ENCODE results near the gene EIF5A. TPM values are rescaled to one million over a fixed set of nuclear protein-coding genes. Genes with fewer than 3 reads are reported as not detected.

EIF5A gene
- total RNA-seq, 1 experiment from 2014 or later = 1,140 TPM

DNA sequence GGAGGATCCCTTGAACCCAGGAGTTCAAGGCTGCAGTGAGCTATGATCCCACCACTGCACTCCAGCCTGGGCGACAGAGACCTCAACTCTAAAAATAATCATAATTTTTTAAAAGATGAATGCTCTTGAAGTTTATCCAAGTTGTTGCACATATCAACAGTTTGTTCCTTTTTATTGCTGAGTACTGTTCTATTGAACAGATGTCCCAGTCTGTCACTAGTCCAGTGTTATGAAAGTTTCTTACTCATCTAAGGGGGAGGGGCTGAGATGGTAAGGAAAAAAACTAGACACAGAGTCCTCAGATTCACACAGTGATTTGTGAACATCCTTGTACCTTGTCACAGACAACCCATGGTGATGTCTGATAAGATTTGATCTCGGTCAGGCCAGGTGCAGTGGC lies 32.8 kb downstream of the EIF5A start:
- H3K9me2 ChIP-seq (replicated peaks; ENCODE audit: low read length) = no peaks in the 10 kb centered on the region
- H3K27ac ChIP-seq (ENCODE audit: low read length) = no peak overlapping the region
- H4K20me1 ChIP-seq (ENCODE audit: low read length) = no peaks in the 10 kb centered on the region
- H3K4me2 ChIP-seq (ENCODE audit: low read length) = no peak overlapping the region
- peak; percentile 19 for DNase-seq
- POLR2A ChIA-PET (ENCODE audit: unreplicated experiment) = no interaction called here
- intact Hi-C loops (cut with micrococcal nuclease) = no loop called here
- no peaks in the 10 kb centered on the region for H3K4me1 ChIP-seq (ENCODE audit: insufficient read depth, low read length)
- no peak overlapping the region for H3K4me3 ChIP-seq (ENCODE audit: low read length)
- H2AFZ ChIP-seq (ENCODE audit: low read length) = no peak overlapping the region
- H3K9ac ChIP-seq (ENCODE audit: low read length) = no peak overlapping the region
- ATAC-seq = no peak
- TF ChIP-seq, protein P1, sequence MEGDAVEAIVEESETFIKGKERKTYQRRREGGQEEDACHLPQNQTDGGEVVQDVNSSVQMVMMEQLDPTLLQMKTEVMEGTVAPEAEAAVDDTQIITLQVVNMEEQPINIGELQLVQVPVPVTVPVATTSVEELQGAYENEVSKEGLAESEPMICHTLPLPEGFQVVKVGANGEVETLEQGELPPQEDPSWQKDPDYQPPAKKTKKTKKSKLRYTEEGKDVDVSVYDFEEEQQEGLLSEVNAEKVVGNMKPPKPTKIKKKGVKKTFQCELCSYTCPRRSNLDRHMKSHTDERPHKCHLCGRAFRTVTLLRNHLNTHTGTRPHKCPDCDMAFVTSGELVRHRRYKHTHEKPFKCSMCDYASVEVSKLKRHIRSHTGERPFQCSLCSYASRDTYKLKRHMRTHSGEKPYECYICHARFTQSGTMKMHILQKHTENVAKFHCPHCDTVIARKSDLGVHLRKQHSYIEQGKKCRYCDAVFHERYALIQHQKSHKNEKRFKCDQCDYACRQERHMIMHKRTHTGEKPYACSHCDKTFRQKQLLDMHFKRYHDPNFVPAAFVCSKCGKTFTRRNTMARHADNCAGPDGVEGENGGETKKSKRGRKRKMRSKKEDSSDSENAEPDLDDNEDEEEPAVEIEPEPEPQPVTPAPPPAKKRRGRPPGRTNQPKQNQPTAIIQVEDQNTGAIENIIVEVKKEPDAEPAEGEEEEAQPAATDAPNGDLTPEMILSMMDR (conservative IDR thresholded peaks at IDR 0.05; ENCODE audit: low read depth, low read length) = no peak
- TF ChIP-seq EZH2 (IDR thresholded peaks at IDR 0.05; ENCODE audit: low read length, unreplicated experiment) = no peak
- no peak for TF ChIP-seq EZH2phosphoT487 (IDR thresholded peaks at IDR 0.05; ENCODE audit: borderline replicate concordance, low read length)
- H3K9me3 ChIP-seq (ENCODE audit: low read length) = no peaks in the 10 kb centered on the region
- CTCF ChIA-PET = no interaction called here
- no TSS peak for BruUV-seq (replicated peaks)
- H3K27me3 ChIP-seq (ENCODE audit: low read length) = no peaks in the 10 kb centered on the region
- H3K36me3 ChIP-seq (ENCODE audit: low read depth, low read length) = no peaks in the 10 kb centered on the region
- H3K79me2 ChIP-seq (ENCODE audit: low read length) = no peaks in the 10 kb centered on the region
- no peaks in the 10 kb centered on the region for H3F3A ChIP-seq (ENCODE audit: low read length, unreplicated experiment)

DNA sequence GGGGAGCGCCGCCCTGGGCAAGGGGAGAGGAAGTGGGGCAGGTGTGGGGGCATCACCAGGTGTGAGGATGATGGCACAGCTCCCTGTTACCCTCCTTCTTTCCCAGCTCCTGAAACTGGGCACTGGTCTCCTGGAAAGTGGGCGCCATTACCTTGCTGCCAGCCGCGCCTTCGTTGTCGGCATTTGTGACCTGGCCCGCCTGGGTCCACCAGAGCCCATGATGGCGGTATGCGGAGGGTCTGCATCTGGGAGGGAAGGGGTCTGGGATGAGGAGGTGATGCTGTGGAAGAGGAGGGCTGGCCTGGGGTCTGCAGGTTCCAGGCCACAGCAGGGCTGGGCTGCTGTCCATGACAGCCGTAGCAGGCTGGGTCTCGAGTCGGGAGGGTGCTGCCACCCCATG lies 34.4 kb downstream of the EIF5A start:
- Histone ChIP-seq H3K4me2 (ENCODE audit: low read length) (no peak overlapping the region), H3F3A (ENCODE audit: low read length, unreplicated experiment) (no peaks in the 10 kb centered on the region), H3K27me3 (ENCODE audit: low read length) (no peaks in the 10 kb centered on the region), H3K27ac (ENCODE audit: low read length) (no peak overlapping the region), H3K9ac (ENCODE audit: low read length) (no peak overlapping the region), H2AFZ (ENCODE audit: low read length) (no peak overlapping the region), H3K79me2 (ENCODE audit: low read length) (no peaks in the 10 kb centered on the region), H3K4me3 (ENCODE audit: low read length) (no peak overlapping the region), H3K4me1 (ENCODE audit: insufficient read depth, low read length) (no peaks in the 10 kb centered on the region), H3K9me3 (ENCODE audit: low read length) (no peaks in the 10 kb centered on the region), H3K36me3 (ENCODE audit: low read depth, low read length) (no peaks in the 10 kb centered on the region), H4K20me1 (ENCODE audit: low read length) (no peaks in the 10 kb centered on the region), H3K9me2 (replicated peaks; ENCODE audit: low read length) (no peaks in the 10 kb centered on the region)
- intact Hi-C loops (cut with micrococcal nuclease) = no loop called here
- no peak for DNase-seq
- BruUV-seq (replicated peaks) = no TSS peak
- TF ChIP-seq, protein P1 (conservative IDR thresholded peaks at IDR 0.05; ENCODE audit: low read depth, low read length) = no peak
- no peak for TF ChIP-seq EZH2 (IDR thresholded peaks at IDR 0.05; ENCODE audit: low read length, unreplicated experiment)
- TF ChIP-seq EZH2phosphoT487 (IDR thresholded peaks at IDR 0.05; ENCODE audit: borderline replicate concordance, low read length) = no peak
- CTCF ChIA-PET = no interaction called here
- POLR2A ChIA-PET (ENCODE audit: unreplicated experiment) = interaction anchor here (0.6 kb wide), 1 partner anchor 283 kb away, joined by 3 read pairs; no protein-coding TSS in a partner anchor
- ATAC-seq = no peak

DNA sequence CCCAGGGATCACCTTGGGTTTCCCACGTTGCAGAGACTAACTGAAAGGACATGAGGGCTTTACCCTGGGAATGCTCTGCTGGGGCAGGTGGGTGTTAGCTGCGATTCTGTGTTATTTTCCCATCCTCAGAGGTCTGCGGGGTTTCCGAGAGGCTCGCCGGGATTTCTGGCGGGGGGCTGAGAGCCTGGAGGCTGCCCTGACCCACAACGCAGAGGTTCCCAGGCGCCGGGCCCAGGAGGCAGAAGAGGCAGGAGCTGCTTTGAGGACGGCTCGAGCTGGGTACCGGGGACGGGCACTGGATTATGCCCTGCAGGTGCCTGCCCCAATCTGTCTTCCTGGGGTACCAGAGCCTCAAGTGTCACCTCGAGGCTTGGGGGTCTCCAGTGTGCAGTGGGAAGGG lies 35.8 kb downstream of the EIF5A start:
- no peak overlapping the region for H3K9ac ChIP-seq (ENCODE audit: low read length)
- TF ChIP-seq EZH2 (IDR thresholded peaks at IDR 0.05; ENCODE audit: low read length, unreplicated experiment) (no peak), EZH2phosphoT487 (IDR thresholded peaks at IDR 0.05; ENCODE audit: borderline replicate concordance, low read length) (no peak)
- TF ChIP-seq, protein P1 (conservative IDR thresholded peaks at IDR 0.05; ENCODE audit: low read depth, low read length) = no peak
- H3F3A ChIP-seq (ENCODE audit: low read length, unreplicated experiment) = no peaks in the 10 kb centered on the region
- CTCF ChIA-PET = interaction anchor here (0.6 kb wide), 1 partner anchor 180 kb away, joined by 4 read pairs; no protein-coding TSS in a partner anchor
- POLR2A ChIA-PET (ENCODE audit: unreplicated experiment) = no interaction called here
- H3K4me2 ChIP-seq (ENCODE audit: low read length) = no peak overlapping the region
- no peak for DNase-seq
- intact Hi-C loops (cut with micrococcal nuclease) = no loop called here
- BruUV-seq (replicated peaks) = no TSS peak
- H4K20me1 ChIP-seq (ENCODE audit: low read length) = no peaks in the 10 kb centered on the region
- ATAC-seq = no peak
- H3K4me1 ChIP-seq (ENCODE audit: insufficient read depth, low read length) = no peaks in the 10 kb centered on the region
- H3K9me3 ChIP-seq (ENCODE audit: low read length) = no peaks in the 10 kb centered on the region
- no peaks in the 10 kb centered on the region for H3K79me2 ChIP-seq (ENCODE audit: low read length)
- H3K4me3 ChIP-seq (ENCODE audit: low read length) = no peak overlapping the region
- no peaks in the 10 kb centered on the region for H3K27me3 ChIP-seq (ENCODE audit: low read length)
- no peaks in the 10 kb centered on the region for H3K36me3 ChIP-seq (ENCODE audit: low read depth, low read length)
- H3K27ac ChIP-seq (ENCODE audit: low read length) = no peak overlapping the region
- no peak overlapping the region for H2AFZ ChIP-seq (ENCODE audit: low read length)
- no peaks in the 10 kb centered on the region for H3K9me2 ChIP-seq (replicated peaks; ENCODE audit: low read length)
